Common myeloid progenitor, CD34-positive (primary cell): ENCODE results near the gene MACC1.

Source experiments
- CTCF ChIA-PET: fragments of 350-600 bp; sonication (Branson Sonifier 250); formaldehyde crosslinking; loops from one replicate; lab custom pipeline; 2021; ENCODE audit warnings: antibody characterized with exemption; lab: Charles Lee
- POLR2A ChIA-PET: fragments of 350-600 bp; sonication (Branson Sonifier 250); formaldehyde crosslinking; loops from one replicate; lab custom pipeline; 2021; ENCODE audit warnings: antibody characterized with exemption; lab: Charles Lee
- DNase-seq, 3 donors: peaks; one replicate each; pipeline versions ENCODE4 v3.0.0 to v3.0.0-alpha.2; 2013
- H3K27ac ChIP-seq, 2 experiments: 1 replicate in 1 of 2; 2 replicates in 1 of 2; pipeline ENCODE4 v1.7.0; 2013; ENCODE audit warnings: inconsistent platforms in 2 of 2, low read length in 2 of 2, mild to moderate bottlenecking in 2 of 2, low read depth in 1 of 2, moderate library complexity in 1 of 2; ENCODE audit not compliant: severe bottlenecking in 2 of 2, insufficient read depth in 1 of 2, poor library complexity in 1 of 2
- H3K27me3 ChIP-seq, 5 experiments: replicated peaks in 2 of 5; 1 replicate in 3 of 5; 2 replicates in 2 of 5; pipeline versions ENCODE4 v1.6.1 to v1.7.0; 2013; ENCODE audit warnings: low read length in 4 of 5, mild to moderate bottlenecking in 2 of 5, moderate library complexity in 2 of 5, inconsistent platforms in 1 of 5; ENCODE audit not compliant: insufficient read depth in 5 of 5, control insufficient read depth in 4 of 5
- H3K36me3 ChIP-seq, 4 experiments: 1 replicate in 2 of 4; 2 replicates in 2 of 4; pipeline versions ENCODE4 v1.6.1 to v1.7.0; 2013; ENCODE audit warnings: low read length in 3 of 4, control low read depth in 1 of 4, mild to moderate bottlenecking in 1 of 4; ENCODE audit not compliant: control insufficient read depth in 4 of 4, insufficient read depth in 4 of 4
- H3K4me1 ChIP-seq, 4 experiments: 1 replicate in 3 of 4; 2 replicates in 1 of 4; pipeline versions ENCODE4 v1.6.1 to v1.7.1; 2013; ENCODE audit warnings: low read length in 3 of 4, mild to moderate bottlenecking in 3 of 4, control low read depth in 1 of 4, inconsistent platforms in 1 of 4, moderate library complexity in 1 of 4; ENCODE audit not compliant: control insufficient read depth in 4 of 4, insufficient read depth in 4 of 4; ENCODE audit errors: control extremely low read depth in 1 of 4
- H3K4me3 ChIP-seq, 7 experiments: 1 replicate in 4 of 7; 2 replicates in 3 of 7; pipeline versions ENCODE4 v1.5.1 to v1.7.0; 2013; ENCODE audit warnings: mild to moderate bottlenecking in 7 of 7, low read length in 6 of 7, moderate library complexity in 6 of 7, inconsistent platforms in 2 of 7, low read depth in 2 of 7, control low read depth in 1 of 7; ENCODE audit not compliant: insufficient read depth in 4 of 7, control insufficient read depth in 1 of 7; ENCODE audit errors: extremely low read depth in 1 of 7
- H3K9me3 ChIP-seq, 5 experiments: 1 replicate in 4 of 5; 2 replicates in 1 of 5; pipeline versions ENCODE4 v1.6.1 to v1.7.1; 2013; ENCODE audit warnings: low read length in 4 of 5, mild to moderate bottlenecking in 2 of 5, inconsistent platforms in 1 of 5, low read depth in 1 of 5, moderate library complexity in 1 of 5; ENCODE audit not compliant: control insufficient read depth in 4 of 5, insufficient read depth in 2 of 5; ENCODE audit errors: control extremely low read depth in 1 of 5
- WGBS: methylation state at CpG from one replicate; pipeline ENCODE4 v1.1.5; 2013; ENCODE audit not compliant: insufficient coverage; 5-methylcytosine and 5-hydroxymethylcytosine counted together

MACC1 gene

DNA sequence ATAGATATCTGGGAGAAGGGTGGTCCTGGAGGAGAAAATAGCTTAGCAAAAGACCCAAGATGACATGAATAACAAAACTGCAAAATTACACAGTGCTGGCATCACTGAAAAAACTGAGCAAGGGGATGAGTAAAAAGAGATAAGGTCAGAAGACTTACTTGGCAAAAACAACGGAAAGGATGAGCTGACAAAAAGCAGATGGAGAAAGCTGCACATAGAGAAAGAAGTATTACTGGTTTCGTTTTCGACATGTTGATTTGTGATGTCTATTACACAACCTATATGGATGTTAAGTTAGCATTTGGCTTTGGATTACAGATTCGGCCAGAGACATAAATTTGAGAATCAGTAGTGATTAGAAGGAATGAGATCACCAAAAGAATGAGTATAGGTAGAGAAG, 132.1 kb downstream of the MACC1 start:
- Histone ChIP-seq H3K9me3 (no peaks in the 10 kb centered on the region), H3K4me1 (no peaks in the 10 kb centered on the region), H3K4me3 (no peak overlapping the region), H3K27ac (no peak overlapping the region), H3K36me3 (no peaks in the 10 kb centered on the region), H3K27me3 (no peaks in the 10 kb centered on the region)
- no peak for DNase-seq
- POLR2A ChIA-PET = no interaction called here
- CTCF ChIA-PET = no interaction called here
- 100% methylated on average over 3 of the region's 4 CpGs for WGBS
